Psoas muscle (tissue), 8 donors: Measurements from ENCODE around the gene DDR2. TPM values are rescaled to one million over a fixed set of nuclear protein-coding genes. Genes with fewer than 3 reads are reported as not detected.

Experiments used
- ATAC-seq, 4 donors: fragments of 200-7000 bp; cut with Tn5 transposase; one replicate each; pipeline ENCODE4 v1.9.1; 2020; ENCODE audit warnings: moderate library complexity in 3 of 4, mild to moderate bottlenecking in 2 of 4
- DNase-seq, 2 donors: peaks; one replicate each; pipeline ENCODE4 v3.0.0-alpha.2; 2020
- H3K27ac ChIP-seq: fragments of 200-600 bp; one replicate; pipeline ENCODE4 v1.8.0; 2022
- H3K27me3 ChIP-seq, 3 donors: fragments of 200-600 bp in 1 of 3; one replicate each; pipeline versions ENCODE4 v1.6.1 to v1.8.0; 2013 to 2022; ENCODE audit warnings: low read length in 2 of 3, mild to moderate bottlenecking in 2 of 3, moderate library complexity in 1 of 3; ENCODE audit not compliant: insufficient read depth in 3 of 3
- H3K36me3 ChIP-seq, 2 donors: fragments of 200-600 bp in 1 of 2; one replicate each; pipeline versions ENCODE4 v1.6.1 to v1.8.0; 2013 to 2022; ENCODE audit warnings: low read depth in 1 of 2, mild to moderate bottlenecking in 1 of 2, moderate library complexity in 1 of 2; ENCODE audit not compliant: insufficient read depth in 1 of 2
- H3K4me1 ChIP-seq: fragments of 200-600 bp; one replicate; pipeline ENCODE4 v1.8.0; 2022
- H3K4me3 ChIP-seq: fragments of 200-600 bp; one replicate; pipeline ENCODE4 v1.8.0; 2022; ENCODE audit warnings: mild to moderate bottlenecking
- H3K9me3 ChIP-seq: fragments of 200-600 bp; one replicate; pipeline ENCODE4 v1.8.0; 2022
- CTCF ChIP-seq: fragments of 200-600 bp; IDR thresholded peaks from one replicate; pipeline ENCODE4 v1.8.0; 2022; ENCODE audit warnings: antibody characterized with exemption
- WGBS, 3 donors: extraction: QIAGEN DNeasy Blood & Tissue Kit; methylation state at CpG; one replicate each; pipeline versions ENCODE4 v1.1.6 to v1.1.7; 2013; 5-methylcytosine and 5-hydroxymethylcytosine counted together
- intact Hi-C, 2 donors: fragments of 100-400 bp; cut with DNase I; formaldehyde crosslinking; loops; one replicate each; pipeline versions ENCODE4 v1.11.0 to v1.14.2; 2022
- polyA plus RNA-seq, 3 donors: library from polyadenylated mRNA; stranded (reverse); fragments of 200-250 nt; gene quantifications; one replicate each; pipeline ENCODE4 v1.2.3, GENCODE V29; 2013
- total RNA-seq, 4 donors: library from RNA; stranded (reverse); fragmentation: NEBNext Ultra II Directional in 2 of 4; extraction: Animal tissue kit (Norgen Biotek cat#: 25700) in 2 of 4; gene quantifications; one replicate each; pipeline versions ENCODE4 v1.2.1 to v1.2.4, GENCODE V29; 2021 to 2023
- donor health status: healthy with polysubstance abuse.
- donor health status: DM: no; HTN: no; CAD: no; lungs with moderate emphysema.
- donor health status: Bipolar disorder and iron deficiency.
- donor health status: healthy.
- donor health status: DM: yes; HTN: yes; CAD: no.
- donor health status: DM: no; HTN: no; CAD: no.
- donor health status: DM: no; HTN: no; CAD: no.
- donor health status: DM: yes; HTN: yes; CAD: no.

Gene DDR2
- total and polyA plus RNA-seq, 7 donors: 1.3 to 21.2 (median 6.0) TPM

DNA sequence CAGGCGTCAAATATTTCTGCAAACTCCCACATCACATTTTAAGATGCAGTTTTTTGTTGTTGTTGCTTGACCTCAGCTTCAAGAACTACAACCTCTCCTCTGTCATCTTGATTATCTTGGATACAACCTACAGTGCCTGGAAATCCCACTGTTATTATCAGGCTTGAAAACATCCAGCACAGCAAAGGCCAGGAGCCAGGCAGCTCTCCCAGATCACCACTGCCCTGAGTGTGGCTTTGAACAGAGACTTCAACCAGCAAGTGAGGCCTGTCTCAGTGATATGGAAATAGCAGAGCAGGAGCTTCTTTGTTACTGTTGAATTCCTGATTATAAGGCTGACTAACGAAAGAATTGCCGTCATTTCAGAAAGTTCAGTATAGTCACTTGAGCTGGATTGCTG, 200.2 kb downstream of the DDR2 start:
- intact Hi-C loops: no loop called here

GRCh38 chr1:162835157-162835899, 203.1 kb downstream of the DDR2 start:
- no peak overlapping the region for H3K27ac ChIP-seq
- DNase-seq: no peak
- H3K36me3 ChIP-seq: no peaks in the 10 kb centered on the region
- H3K4me3 ChIP-seq: no peak overlapping the region
- 48 to 49% (median 48%) methylated on average over 3 of the region's 3 CpGs for WGBS, 3 donors
- ATAC-seq: no peak
- intact Hi-C loops: no loop called here
- H3K27me3 ChIP-seq: no peaks in the 10 kb centered on the region
- peaks cover 10% of the 10 kb centered on the region for H3K9me3 ChIP-seq
- TF ChIP-seq CTCF: no peak
- no peaks in the 10 kb centered on the region for H3K4me1 ChIP-seq

More for the DNA sequence above, 200.2 kb downstream of the DDR2 start:
- no peak for TF ChIP-seq CTCF
- ATAC-seq (no peak), DNase-seq (no peak)
- H3K9me3 ChIP-seq: no peaks in the 10 kb centered on the region
- no peak overlapping the region for H3K4me3 ChIP-seq
- no peaks in the 10 kb centered on the region for H3K27me3 ChIP-seq
- H3K36me3 ChIP-seq: no peaks in the 10 kb centered on the region
- WGBS, 3 donors: 51 to 97% (median 86%) methylated on average over 3 of the region's 3 CpGs
- H3K4me1 ChIP-seq: no peaks in the 10 kb centered on the region
- no peak overlapping the region for H3K27ac ChIP-seq

Other genes starting within 250 kb of the DDR2 start
- 1 to 10 TPM; 1.1 to 4.0 (median 1.4) TPM for gene SH2D1B, start 220.3 kb upstream of the DDR2 start, total RNA-seq
- 1 to 10 TPM in 1 of 3 donors, under 1 TPM in 2; 0.12 to 2.9 (median 0.34) TPM for gene SH2D1B, start 220.3 kb upstream of the DDR2 start, polyA plus RNA-seq
- 10 to 100 TPM; 24.3 to 62.1 (median 40.5) TPM for gene UHMK1, start 134.6 kb upstream of the DDR2 start, total RNA-seq
- 10 to 100 TPM; 16.7 to 57.3 (median 16.7) TPM for gene UHMK1, start 134.6 kb upstream of the DDR2 start, polyA plus RNA-seq
- 10 to 100 TPM; 24.1 to 55.3 (median 42.3) TPM for gene UAP1, start 70.7 kb upstream of the DDR2 start, total RNA-seq
- 100 to 1,000 TPM in 1 of 3 donors, 10 to 100 TPM in 2; 28.0 to 147 (median 36.0) TPM for gene UAP1, start 70.7 kb upstream of the DDR2 start, polyA plus RNA-seq
- 1 to 10 TPM; 1.6 to 3.8 (median 2.6) TPM for gene HSD17B7, start 158.2 kb downstream of the DDR2 start, total RNA-seq
- 1 to 10 TPM; 3.9 to 7.2 (median 4.7) TPM for gene HSD17B7, start 158.2 kb downstream of the DDR2 start, polyA plus RNA-seq
- not detected for gene CCDC190, start 228.7 kb downstream of the DDR2 start, total RNA-seq
- gene CCDC190, start 228.7 kb downstream of the DDR2 start, polyA plus RNA-seq: under 1 TPM in 1 of 3 donors, not detected in 2; 0.04 TPM